Keratinocyte (primary cell): ENCODE measurements around the gene DCTN4. TPM values are rescaled to one million over a fixed set of nuclear protein-coding genes. Genes with fewer than 3 reads are reported as not detected.

Experiments used
- DNase-seq: peaks from one replicate; pipeline ENCODE4 v3.0.0-alpha.2; 2011; ENCODE audit warnings: low read depth, missing footprints, low spot score
- FAIRE-seq: peaks from 2 replicates; lab custom pipeline; 2011; peaks lifted over from hg19 to GRCh38; lab: Jason Lieb, UNC
- H2AFZ ChIP-seq: 2 replicates; pipeline ENCODE4 v1.6.0; 2012; ENCODE audit warnings: low read length, control low read depth, inconsistent platforms; ENCODE audit not compliant: control insufficient read depth
- H3K27ac ChIP-seq: 2 replicates; pipeline ENCODE4 v1.5.1; 2011; ENCODE audit warnings: low read length; ENCODE audit not compliant: control insufficient read depth, insufficient read depth
- H3K27me3 ChIP-seq: 3 replicates; pipeline ENCODE4 v1.6.0; 2011; ENCODE audit warnings: low read length; ENCODE audit not compliant: control insufficient read depth, insufficient read depth; ENCODE audit errors: extremely low read depth
- H3K36me3 ChIP-seq, 2 experiments: 2 replicates in 1 of 2; 3 replicates in 1 of 2; pipeline ENCODE4 v1.5.1; 2011; ENCODE audit warnings: low read length in 2 of 2, mild to moderate bottlenecking in 1 of 2; ENCODE audit not compliant: control insufficient read depth in 2 of 2, insufficient read depth in 2 of 2; ENCODE audit errors: extremely low read depth in 1 of 2
- H3K4me1 ChIP-seq: 3 replicates; pipeline ENCODE4 v1.5.1; 2011; ENCODE audit warnings: low read length; ENCODE audit not compliant: control insufficient read depth, insufficient read depth; ENCODE audit errors: extremely low read depth
- H3K4me2 ChIP-seq: 3 replicates; pipeline ENCODE4 v1.6.0; 2011; ENCODE audit warnings: low read depth, low read length; ENCODE audit not compliant: control insufficient read depth, insufficient read depth; ENCODE audit errors: extremely low read depth
- H3K4me3 ChIP-seq, 3 experiments: fragments of 200-600 bp in 1 of 3; sonication (generic) in 1 of 3; 2 replicates in 2 of 3; 3 replicates in 1 of 3; pipeline ENCODE4 v1.5.1; 2011 to 2016; ENCODE audit warnings: low read length in 3 of 3, mild to moderate bottlenecking in 3 of 3, control low read depth in 2 of 3, inconsistent platforms in 1 of 3, low read depth in 1 of 3, mixed read lengths in 1 of 3, mixed run types in 1 of 3, moderate library complexity in 1 of 3; ENCODE audit not compliant: control insufficient read depth in 2 of 3, insufficient read depth in 2 of 3; ENCODE audit errors: extremely low read depth in 1 of 3
- H3K79me2 ChIP-seq: 2 replicates; pipeline ENCODE4 v1.6.0; 2012; ENCODE audit warnings: low read length; ENCODE audit not compliant: control insufficient read depth, insufficient read depth
- H3K9ac ChIP-seq: 3 replicates; pipeline ENCODE4 v1.6.0; 2011; ENCODE audit warnings: low read length; ENCODE audit not compliant: control insufficient read depth, insufficient read depth; ENCODE audit errors: extremely low read depth
- H3K9me1 ChIP-seq: 3 replicates; pipeline ENCODE4 v1.6.0; 2011; ENCODE audit warnings: low read length; ENCODE audit not compliant: control insufficient read depth, insufficient read depth; ENCODE audit errors: extremely low read depth
- H3K9me3 ChIP-seq: 2 replicates; pipeline ENCODE4 v1.5.1; 2012; ENCODE audit warnings: low read depth, low read length; ENCODE audit not compliant: control insufficient read depth
- H4K20me1 ChIP-seq: 3 replicates; pipeline ENCODE4 v1.6.0; 2011; ENCODE audit warnings: low read length; ENCODE audit not compliant: control insufficient read depth, insufficient read depth; ENCODE audit errors: extremely low read depth
- EZH2 ChIP-seq: IDR thresholded peaks from one replicate; pipeline ENCODE4 v1.6.1; 2012; ENCODE audit warnings: inconsistent platforms, mild to moderate bottlenecking, low read length, moderate library complexity
- dilution Hi-C: fragments of 300-500 bp; cut with MboI; formaldehyde crosslinking; loops from one replicate; pipeline ENCODE4 v1.7.0; 2020; ENCODE audit warnings: low sequenced_read_pairs; ENCODE audit not compliant: extremely low pct_ligation_motif_present
- polyA plus RNA-seq, 5 experiments: library from polyadenylated mRNA; depleted of rRNA in 3 of 5; stranded (reverse) in 3 of 5; stranded (forward) in 1 of 5; unstranded in 1 of 5; fragments of >200 nt; gene quantifications; 1 replicate in 1 of 5; 2 replicates in 3 of 5; 3 replicates in 1 of 5; pipeline versions ENCODE4 v1.2.1 to v1.2.3, GENCODE V29; 2011 to 2012; ENCODE audit warnings: missing spikeins in 2 of 5, low read depth in 1 of 5, low replicate concordance in 1 of 5
- TF ChIP-seq, protein P1 (sequence below), 3 experiments: IDR thresholded peaks in 1 of 3; conservative IDR thresholded peaks in 1 of 3; optimal IDR thresholded peaks in 1 of 3; 2 replicates in 2 of 3; 3 replicates in 1 of 3; pipeline versions ENCODE3 to v1.5.1; 2011; ENCODE audit warnings: low read length in 3 of 3, mild to moderate bottlenecking in 3 of 3, moderate library complexity in 2 of 3, control low read depth in 1 of 3, inconsistent platforms in 1 of 3; ENCODE audit not compliant: insufficient read depth in 2 of 3; ENCODE audit errors: extremely low read depth in 1 of 3

DCTN4 gene
- polyA plus RNA-seq, 1 donor (not counting 4 experiments of a cell fraction or from before 2014, with no cell fraction given): 44.3 TPM

DNA sequence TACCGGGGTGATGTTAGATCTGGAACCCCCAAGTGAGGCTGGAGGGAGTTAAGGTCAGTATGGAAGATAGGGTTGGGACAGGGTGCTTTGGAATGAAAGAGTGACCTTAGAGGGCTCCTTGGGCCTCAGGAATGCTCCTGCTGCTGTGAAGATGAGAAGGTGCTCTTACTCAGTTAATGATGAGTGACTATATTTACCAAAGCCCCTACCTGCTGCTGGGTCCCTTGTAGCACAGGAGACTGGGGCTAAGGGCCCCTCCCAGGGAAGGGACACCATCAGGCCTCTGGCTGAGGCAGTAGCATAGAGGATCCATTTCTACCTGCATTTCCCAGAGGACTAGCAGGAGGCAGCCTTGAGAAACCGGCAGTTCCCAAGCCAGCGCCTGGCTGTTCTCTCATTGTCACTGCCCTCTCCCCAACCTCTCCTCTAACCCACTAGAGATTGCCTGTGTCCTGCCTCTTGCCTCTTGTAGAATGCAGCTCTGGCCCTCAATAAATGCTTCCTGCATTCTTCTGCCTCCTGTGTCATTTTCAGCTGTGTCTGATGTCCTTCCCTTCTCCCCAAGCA lies 100.0 kb downstream of the DCTN4 start:
- FAIRE-seq (no peak), DNase-seq (no peak)
- Histone ChIP-seq H3K27ac (no peak overlapping the region), H3K79me2 (no peaks in the 10 kb centered on the region), H2AFZ (no peak overlapping the region), H3K9me3 (no peaks in the 10 kb centered on the region), H3K4me1 (no peaks in the 10 kb centered on the region), H3K9ac (no peak overlapping the region), H3K36me3 (no peaks in the 10 kb centered on the region), H3K4me3 (no peak overlapping the region), H3K9me1 (no peaks in the 10 kb centered on the region), H3K4me2 (no peak overlapping the region), H3K27me3 (no peaks in the 10 kb centered on the region), H4K20me1 (no peaks in the 10 kb centered on the region)
- TF ChIP-seq EZH2: no peak
- TF ChIP-seq, protein P1, sequence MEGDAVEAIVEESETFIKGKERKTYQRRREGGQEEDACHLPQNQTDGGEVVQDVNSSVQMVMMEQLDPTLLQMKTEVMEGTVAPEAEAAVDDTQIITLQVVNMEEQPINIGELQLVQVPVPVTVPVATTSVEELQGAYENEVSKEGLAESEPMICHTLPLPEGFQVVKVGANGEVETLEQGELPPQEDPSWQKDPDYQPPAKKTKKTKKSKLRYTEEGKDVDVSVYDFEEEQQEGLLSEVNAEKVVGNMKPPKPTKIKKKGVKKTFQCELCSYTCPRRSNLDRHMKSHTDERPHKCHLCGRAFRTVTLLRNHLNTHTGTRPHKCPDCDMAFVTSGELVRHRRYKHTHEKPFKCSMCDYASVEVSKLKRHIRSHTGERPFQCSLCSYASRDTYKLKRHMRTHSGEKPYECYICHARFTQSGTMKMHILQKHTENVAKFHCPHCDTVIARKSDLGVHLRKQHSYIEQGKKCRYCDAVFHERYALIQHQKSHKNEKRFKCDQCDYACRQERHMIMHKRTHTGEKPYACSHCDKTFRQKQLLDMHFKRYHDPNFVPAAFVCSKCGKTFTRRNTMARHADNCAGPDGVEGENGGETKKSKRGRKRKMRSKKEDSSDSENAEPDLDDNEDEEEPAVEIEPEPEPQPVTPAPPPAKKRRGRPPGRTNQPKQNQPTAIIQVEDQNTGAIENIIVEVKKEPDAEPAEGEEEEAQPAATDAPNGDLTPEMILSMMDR (optimal IDR thresholded peaks at IDR 0.05 in 1 of 3, IDR thresholded peaks at IDR 0.05 in 1 of 3, conservative IDR thresholded peaks at IDR 0.05 in 1 of 3; ENCODE audit: extremely low read depth in 1 of 3, insufficient read depth in 2 of 3, low read length in 3 of 3): no peak
- dilution Hi-C loops: no loop called here

Other genes with a start within 250 kb of the DCTN4 start
- gene SYNPO, start 118.4 kb downstream of the DCTN4 start, polyA plus RNA-seq: 6.0 to 11.2 TPM (median 10.7 TPM) in 3 replicates
- gene MYOZ3, start 97.8 kb downstream of the DCTN4 start, polyA plus RNA-seq: 0.03 to 0.05 TPM in 2 of 3 replicates, not detected in the other
- gene RBM22, start 58.0 kb downstream of the DCTN4 start, polyA plus RNA-seq: 26.2 to 52.4 TPM (median 34.7 TPM) in 3 replicates
- gene SMIM3, start 19.7 kb upstream of the DCTN4 start, polyA plus RNA-seq: 21.1 to 37.0 TPM (median 29.7 TPM) in 3 replicates
- gene IRGM, start 87.5 kb upstream of the DCTN4 start, polyA plus RNA-seq: 0.07 TPM in 1 of 3 replicates, not detected in the others
- 3.4 to 8.7 TPM (median 4.8 TPM) in 3 replicates for gene ZNF300, start 146.0 kb upstream of the DCTN4 start, polyA plus RNA-seq